Measurements from ENCODE around the gene LAPTM5. TPM values are rescaled to one million over a fixed set of nuclear protein-coding genes. Genes with fewer than 3 reads are reported as not detected.
"Not testable (repeated sequence)": the region's sequence is repeated elsewhere in the genome, so short reads cannot be mapped to it uniquely, and the experiment has no call there.

The LAPTM5 gene
- total and polyA plus RNA-seq, 4 donors: 58.7 to 653 (median 271) TPM

DNA sequence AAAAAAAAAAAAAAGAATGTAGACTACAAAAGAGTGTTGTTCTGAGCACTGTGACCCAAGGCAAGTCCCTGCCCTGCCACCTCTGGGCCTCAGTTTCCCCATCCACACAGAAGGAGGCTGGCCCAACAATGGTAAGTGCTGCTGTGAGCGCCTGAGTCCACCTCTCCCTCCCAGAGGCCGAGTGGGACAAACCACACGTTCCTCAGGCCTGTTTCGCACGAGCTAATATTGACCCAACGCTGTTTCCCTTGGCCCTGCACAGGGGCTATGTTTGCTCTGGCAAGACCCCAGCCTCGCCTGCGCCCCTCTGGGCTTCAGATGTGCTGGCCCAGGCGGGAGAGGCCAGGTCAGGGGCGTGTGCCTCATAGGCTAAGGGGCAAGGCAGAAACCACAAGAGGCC is 12.6 kb upstream of the LAPTM5 start:
- no peaks in the 10 kb centered on the region for H3K4me1 ChIP-seq (ENCODE audit: control insufficient read depth in 5 of 5, insufficient read depth in 5 of 5, low read length in 5 of 5)
- H3K36me3 ChIP-seq (ENCODE audit: control insufficient read depth in 4 of 4, insufficient read depth in 4 of 4, low read length in 4 of 4): no peaks in the 10 kb centered on the region
- no peak overlapping the region for H3K27ac ChIP-seq (ENCODE audit: low read depth in 1 of 2, low read length in 1 of 2)
- DNase-seq: peak in 1 of 3 donors; percentile 25
- H3K4me3 ChIP-seq: no peak overlapping the region
- ATAC-seq (ENCODE audit: insufficient read depth, low FRiP score): no peak
- no peak overlapping the region for H3K9ac ChIP-seq (ENCODE audit: insufficient read depth in 1 of 2, low read length in 2 of 2)
- WGBS, 2 donors: 74 to 87% methylated on average over 10 of the region's 10 CpGs
- no peaks in the 10 kb centered on the region for H3K9me3 ChIP-seq (ENCODE audit: control insufficient read depth in 4 of 4, insufficient read depth in 3 of 4, low read length in 3 of 4)
- no peaks in the 10 kb centered on the region for H3K27me3 ChIP-seq (ENCODE audit: control insufficient read depth in 3 of 3, insufficient read depth in 3 of 3, low read length in 2 of 3)
- TF ChIP-seq, protein P1, sequence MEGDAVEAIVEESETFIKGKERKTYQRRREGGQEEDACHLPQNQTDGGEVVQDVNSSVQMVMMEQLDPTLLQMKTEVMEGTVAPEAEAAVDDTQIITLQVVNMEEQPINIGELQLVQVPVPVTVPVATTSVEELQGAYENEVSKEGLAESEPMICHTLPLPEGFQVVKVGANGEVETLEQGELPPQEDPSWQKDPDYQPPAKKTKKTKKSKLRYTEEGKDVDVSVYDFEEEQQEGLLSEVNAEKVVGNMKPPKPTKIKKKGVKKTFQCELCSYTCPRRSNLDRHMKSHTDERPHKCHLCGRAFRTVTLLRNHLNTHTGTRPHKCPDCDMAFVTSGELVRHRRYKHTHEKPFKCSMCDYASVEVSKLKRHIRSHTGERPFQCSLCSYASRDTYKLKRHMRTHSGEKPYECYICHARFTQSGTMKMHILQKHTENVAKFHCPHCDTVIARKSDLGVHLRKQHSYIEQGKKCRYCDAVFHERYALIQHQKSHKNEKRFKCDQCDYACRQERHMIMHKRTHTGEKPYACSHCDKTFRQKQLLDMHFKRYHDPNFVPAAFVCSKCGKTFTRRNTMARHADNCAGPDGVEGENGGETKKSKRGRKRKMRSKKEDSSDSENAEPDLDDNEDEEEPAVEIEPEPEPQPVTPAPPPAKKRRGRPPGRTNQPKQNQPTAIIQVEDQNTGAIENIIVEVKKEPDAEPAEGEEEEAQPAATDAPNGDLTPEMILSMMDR (IDR thresholded peaks at IDR 0.05; ENCODE audit: control extremely low read depth, extremely low read depth): no peak

DNA sequence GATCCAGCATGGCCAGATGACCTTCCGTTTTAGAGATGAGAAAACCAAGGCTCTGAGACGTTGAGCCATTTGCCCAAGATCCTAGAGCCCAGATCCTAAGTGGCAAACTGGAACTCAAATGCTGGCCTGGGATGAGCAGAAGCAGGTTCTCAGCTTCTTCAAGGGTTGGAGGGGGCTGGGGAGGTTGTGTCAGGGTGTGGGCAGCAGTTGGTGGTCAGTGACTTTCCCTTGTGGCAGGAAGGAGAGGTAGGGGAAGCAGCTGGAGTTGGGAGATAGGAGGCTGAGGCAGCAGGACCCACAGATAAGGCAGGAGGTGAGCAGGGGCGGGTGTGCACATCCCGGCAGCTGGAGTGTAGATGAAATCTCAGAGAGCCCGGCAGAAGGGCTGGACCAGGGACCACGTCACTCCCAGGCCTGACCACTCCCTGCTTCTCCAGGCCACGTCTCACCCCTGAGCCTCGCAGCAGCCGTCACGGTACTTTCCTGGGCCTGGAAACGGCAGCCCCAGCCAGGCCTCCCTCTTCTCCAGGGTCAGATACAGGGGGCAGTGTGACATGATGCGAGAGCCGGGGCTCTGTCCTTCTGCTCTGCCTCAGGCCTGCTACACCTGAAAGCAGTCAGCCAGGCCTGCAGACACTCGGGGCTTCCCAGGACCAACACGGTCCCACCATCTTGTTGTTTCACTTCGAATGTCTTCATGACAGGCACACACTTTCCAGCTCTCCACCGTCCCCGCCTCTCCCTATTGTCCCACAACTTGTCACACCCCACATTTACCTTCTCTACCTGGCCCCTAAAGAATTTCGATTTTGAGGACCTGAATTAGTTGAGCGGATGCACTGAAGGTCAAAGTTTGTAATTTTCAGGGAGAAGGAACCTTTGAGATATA is 11.5 kb upstream of the LAPTM5 start:
- DNase-seq (peak in 1 of 3 donors; percentile 31), ATAC-seq (ENCODE audit: insufficient read depth, low FRiP score) (no peak)
- TF ChIP-seq, protein P1 (IDR thresholded peaks at IDR 0.05; ENCODE audit: control extremely low read depth, extremely low read depth): no peak
- peaks cover 0 to under 1% (median 0%) of the 10 kb centered on the region in 5 donors for H3K4me1 ChIP-seq (ENCODE audit: control insufficient read depth in 5 of 5, insufficient read depth in 5 of 5, low read length in 5 of 5)
- H3K27ac ChIP-seq (ENCODE audit: low read depth in 1 of 2, low read length in 1 of 2): no peak overlapping the region
- no peaks in the 10 kb centered on the region for H3K27me3 ChIP-seq (ENCODE audit: control insufficient read depth in 3 of 3, insufficient read depth in 3 of 3, low read length in 2 of 3)
- no peaks in the 10 kb centered on the region for H3K9me3 ChIP-seq (ENCODE audit: control insufficient read depth in 4 of 4, insufficient read depth in 3 of 4, low read length in 3 of 4)
- H3K4me3 ChIP-seq: no peak overlapping the region
- no peak overlapping the region for H3K9ac ChIP-seq (ENCODE audit: insufficient read depth in 1 of 2, low read length in 2 of 2)
- no peaks in the 10 kb centered on the region for H3K36me3 ChIP-seq (ENCODE audit: control insufficient read depth in 4 of 4, insufficient read depth in 4 of 4, low read length in 4 of 4)
- WGBS, 2 donors: 58 to 73% methylated on average over 20 of the region's 20 CpGs

DNA sequence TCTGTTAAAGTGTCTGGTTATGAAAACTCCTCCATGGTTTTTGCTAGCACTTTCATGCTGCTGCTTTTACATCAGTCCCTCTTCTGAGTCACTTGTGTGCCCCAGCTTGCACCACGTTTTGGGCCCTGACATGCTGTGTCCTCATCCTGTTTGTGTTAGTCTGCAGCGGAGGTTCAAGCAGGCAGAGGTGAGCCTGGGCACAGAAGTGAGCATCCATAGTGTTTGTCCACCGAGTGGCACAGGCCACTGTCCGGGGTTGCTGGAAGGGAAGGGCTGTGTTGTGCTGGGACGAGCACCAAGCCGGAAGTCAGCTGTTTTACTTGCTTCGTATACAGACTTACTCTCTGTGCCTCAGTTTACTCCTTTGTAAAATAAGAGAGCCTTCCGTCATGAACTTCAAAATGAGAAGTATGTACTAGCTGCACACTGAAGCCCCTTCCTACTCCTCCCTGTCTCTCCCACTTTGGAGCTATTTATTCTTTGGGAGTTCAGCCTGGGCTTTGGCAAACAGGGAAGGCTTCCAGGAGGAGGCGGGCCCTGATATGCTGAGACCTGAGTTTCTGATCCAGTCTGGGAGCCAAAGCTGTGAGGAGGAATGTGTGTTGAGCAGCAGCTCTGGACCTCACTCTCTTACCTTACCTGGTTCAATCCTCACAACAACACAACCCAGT is 10.7 kb upstream of the LAPTM5 start:
- Histone ChIP-seq H3K4me3 (no peak overlapping the region), H3K9ac (ENCODE audit: insufficient read depth in 1 of 2, low read length in 2 of 2) (no peak overlapping the region), H3K27ac (ENCODE audit: low read depth in 1 of 2, low read length in 1 of 2) (no peak overlapping the region), H3K27me3 (ENCODE audit: control insufficient read depth in 3 of 3, insufficient read depth in 3 of 3, low read length in 2 of 3) (no peaks in the 10 kb centered on the region), H3K9me3 (ENCODE audit: control insufficient read depth in 4 of 4, insufficient read depth in 3 of 4, low read length in 3 of 4) (no peaks in the 10 kb centered on the region), H3K4me1 (ENCODE audit: control insufficient read depth in 5 of 5, insufficient read depth in 5 of 5, low read length in 5 of 5) (peaks cover 0 to 5% (median 0%) of the 10 kb centered on the region in 5 donors), H3K36me3 (ENCODE audit: control insufficient read depth in 4 of 4, insufficient read depth in 4 of 4, low read length in 4 of 4) (no peaks in the 10 kb centered on the region)
- DNase-seq (no peak), ATAC-seq (ENCODE audit: insufficient read depth, low FRiP score) (no peak)
- TF ChIP-seq, protein P1 (IDR thresholded peaks at IDR 0.05; ENCODE audit: control extremely low read depth, extremely low read depth): no peak
- WGBS, 2 donors: 77 to 82% methylated on average over 9 of the region's 9 CpGs

DNA sequence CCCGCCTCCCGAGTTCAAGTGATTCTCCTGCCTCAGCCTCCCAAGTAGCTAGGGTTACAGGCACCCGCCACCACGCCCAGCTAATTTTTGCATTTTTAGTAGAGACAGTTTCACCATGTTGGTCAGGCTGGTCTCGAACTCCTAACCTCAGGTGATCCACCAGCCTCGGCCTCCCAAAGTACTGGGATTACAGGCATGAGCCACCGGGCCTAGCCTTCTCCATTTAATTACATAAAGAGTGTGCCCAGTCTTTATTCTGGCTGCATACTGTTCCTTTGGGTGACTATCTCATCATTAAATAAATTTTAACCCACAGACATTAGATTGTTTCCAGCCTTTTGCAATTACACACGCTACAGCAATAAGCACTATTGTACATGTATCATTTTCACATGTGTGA is 9.4 kb upstream of the LAPTM5 start:
- not testable (repeated sequence) for H3K36me3 ChIP-seq (ENCODE audit: control insufficient read depth in 4 of 4, insufficient read depth in 4 of 4, low read length in 4 of 4); DNase-seq; H3K27ac ChIP-seq (ENCODE audit: low read depth in 1 of 2, low read length in 1 of 2); ATAC-seq (ENCODE audit: insufficient read depth, low FRiP score); H3K4me3 ChIP-seq; H3K9ac ChIP-seq (ENCODE audit: insufficient read depth in 1 of 2, low read length in 2 of 2); H3K4me1 ChIP-seq (ENCODE audit: control insufficient read depth in 5 of 5, insufficient read depth in 5 of 5, low read length in 5 of 5); H3K27me3 ChIP-seq (ENCODE audit: control insufficient read depth in 3 of 3, insufficient read depth in 3 of 3, low read length in 2 of 3); H3K9me3 ChIP-seq (ENCODE audit: control insufficient read depth in 4 of 4, insufficient read depth in 3 of 4, low read length in 3 of 4)
- WGBS, 2 donors: 95 to 96% methylated on average over 8 of the region's 8 CpGs

Data from lung (tissue), 12 donors.